HEK293 (cell line): Measurements from ENCODE around the gene PRR29.
"Not testable (repeated sequence)": the region's sequence is repeated elsewhere in the genome, so short reads cannot be mapped to it uniquely, and the experiment has no call there.

Source experiments
- CTCF ChIA-PET: fragments of 350-600 bp; formaldehyde crosslinking; extraction: SDS; loops from one replicate; lab custom pipeline; 2021; ENCODE audit warnings: antibody characterized with exemption; lab: Yijun Ruan, JAX
- POLR2A ChIA-PET: fragments of 300-600 bp; formaldehyde crosslinking; extraction: SDS; loops from one replicate; lab custom pipeline; 2020; ENCODE audit warnings: antibody characterized with exemption, inconsistent platforms; lab: Yijun Ruan, JAX
- H3K27ac ChIP-seq: fragments of 200-500 bp; sonication (Bioruptor generic); 2 replicates; pipeline ENCODE4 v1.5.1; 2014; ENCODE audit warnings: low read depth, low read length, control low read depth, inconsistent platforms; ENCODE audit errors: extremely low read depth
- H3K36me3 ChIP-seq, 2 experiments: fragments of 200-500 bp in 1 of 2; sonication (Bioruptor generic) in 1 of 2; 1 replicate in 1 of 2; 2 replicates in 1 of 2; pipeline ENCODE4 v1.5.1; 2014 to 2017; ENCODE audit warnings: inconsistent platforms in 2 of 2, low read length in 2 of 2; ENCODE audit not compliant: control insufficient read depth in 2 of 2, insufficient read depth in 1 of 2
- H3K4me1 ChIP-seq: fragments of 200-500 bp; sonication (Bioruptor generic); 2 replicates; pipeline ENCODE4 v1.5.1; 2014; ENCODE audit warnings: mild to moderate bottlenecking, low read length, inconsistent platforms; ENCODE audit not compliant: control insufficient read depth, insufficient read depth
- H3K4me3 ChIP-seq: 2 replicates; pipeline ENCODE4 v1.5.1; 2011; ENCODE audit warnings: low read depth, mild to moderate bottlenecking, control low read depth, low read length, moderate library complexity
- H3K9me3 ChIP-seq: fragments of 200-500 bp; sonication (Bioruptor generic); 2 replicates; pipeline ENCODE4 v1.5.1; 2014; ENCODE audit warnings: low read depth, low read length, inconsistent platforms; ENCODE audit not compliant: control insufficient read depth, insufficient read depth
- GLI2 ChIP-seq: fragments of 450-650 bp; formaldehyde crosslinking; IDR thresholded peaks from 2 replicates; pipeline ENCODE4; 2017; ENCODE audit warnings: missing biosample characterization, missing genetic modification characterization, low read depth, borderline replicate concordance
- MYNN ChIP-seq: fragments of 450-650 bp; formaldehyde crosslinking; IDR thresholded peaks from 2 replicates; pipeline ENCODE4 v1.5.1; 2016; ENCODE audit warnings: missing biosample characterization, missing genetic modification characterization, borderline replicate concordance
- SCRT1 ChIP-seq: fragments of 450-650 bp; formaldehyde crosslinking; IDR thresholded peaks from 2 replicates; pipeline ENCODE4 v1.5.1; 2016; ENCODE audit warnings: missing biosample characterization, missing genetic modification characterization, borderline replicate concordance
- SP3 ChIP-seq: fragments of 450-650 bp; formaldehyde crosslinking; IDR thresholded peaks from 2 replicates; pipeline ENCODE4 v1.5.1; 2016; ENCODE audit warnings: missing biosample characterization, missing genetic modification characterization
- YY1 ChIP-seq: fragments of 450-650 bp; formaldehyde crosslinking; IDR thresholded peaks from 2 replicates; pipeline ENCODE4 v1.5.1; 2018; ENCODE audit warnings: missing biosample characterization, missing genetic modification characterization
- ZBTB48 ChIP-seq: fragments of 450-650 bp; formaldehyde crosslinking; IDR thresholded peaks from 2 replicates; pipeline ENCODE4 v1.5.1; 2016; ENCODE audit warnings: missing biosample characterization, missing genetic modification characterization
- ZFP37 ChIP-seq: fragments of 450-650 bp; formaldehyde crosslinking; IDR thresholded peaks from 2 replicates; pipeline ENCODE4 v1.5.1; 2016; ENCODE audit warnings: missing biosample characterization, missing genetic modification characterization
- ZNF112 ChIP-seq: fragments of 450-650 bp; formaldehyde crosslinking; IDR thresholded peaks from 2 replicates; pipeline ENCODE4 v1.5.0; 2017; ENCODE audit warnings: missing biosample characterization, missing genetic modification characterization
- ZNF140 ChIP-seq: fragments of 450-650 bp; formaldehyde crosslinking; IDR thresholded peaks from 2 replicates; pipeline ENCODE4 v1.5.1; 2016; ENCODE audit warnings: missing biosample characterization, missing genetic modification characterization
- ZNF221 ChIP-seq: fragments of 450-650 bp; formaldehyde crosslinking; IDR thresholded peaks from 2 replicates; pipeline ENCODE4 v1.5.1; 2017; ENCODE audit warnings: missing biosample characterization, missing genetic modification characterization, borderline replicate concordance
- ZNF24 ChIP-seq: fragments of 450-650 bp; formaldehyde crosslinking; IDR thresholded peaks from 2 replicates; pipeline ENCODE4 v1.5.1; 2016; ENCODE audit warnings: missing biosample characterization, missing genetic modification characterization
- ZNF311 ChIP-seq: fragments of 450-650 bp; formaldehyde crosslinking; IDR thresholded peaks from 2 replicates; pipeline ENCODE4 v1.5.1; 2017; ENCODE audit warnings: missing biosample characterization, missing genetic modification characterization, borderline replicate concordance
- ZNF366 ChIP-seq: fragments of 450-650 bp; formaldehyde crosslinking; conservative IDR thresholded peaks from 2 replicates; pipeline ENCODE4 v1.5.1; 2016; ENCODE audit warnings: missing biosample characterization, missing genetic modification characterization
- ZNF37A ChIP-seq: fragments of 450-650 bp; IDR thresholded peaks from 2 replicates; pipeline ENCODE4 v1.5.1; 2018; ENCODE audit warnings: missing biosample characterization, missing genetic modification characterization
- ZNF398 ChIP-seq: fragments of 450-650 bp; formaldehyde crosslinking; IDR thresholded peaks from 2 replicates; pipeline ENCODE4 v1.5.1; 2017; ENCODE audit warnings: missing biosample characterization, missing genetic modification characterization
- ZNF514 ChIP-seq: fragments of 450-650 bp; formaldehyde crosslinking; IDR thresholded peaks from 2 replicates; pipeline ENCODE4 v1.5.1; 2016; ENCODE audit warnings: missing biosample characterization, missing genetic modification characterization
- ZNF521 ChIP-seq: fragments of 450-650 bp; formaldehyde crosslinking; IDR thresholded peaks from 2 replicates; pipeline ENCODE4 v1.5.1; 2017; ENCODE audit warnings: missing biosample characterization, mild to moderate bottlenecking, missing genetic modification characterization
- ZNF544 ChIP-seq: fragments of 450-650 bp; formaldehyde crosslinking; IDR thresholded peaks from 2 replicates; pipeline ENCODE4 v1.5.0; 2017; ENCODE audit warnings: missing biosample characterization, missing genetic modification characterization
- ZNF624 ChIP-seq: fragments of 450-650 bp; formaldehyde crosslinking; IDR thresholded peaks from 2 replicates; pipeline ENCODE4 v1.5.1; 2017; ENCODE audit warnings: missing biosample characterization, missing genetic modification characterization
- ZNF664 ChIP-seq: fragments of 450-650 bp; formaldehyde crosslinking; IDR thresholded peaks from 2 replicates; pipeline ENCODE4 v1.5.1; 2016; ENCODE audit warnings: missing biosample characterization, missing genetic modification characterization
- ZNF768 ChIP-seq: fragments of 450-650 bp; formaldehyde crosslinking; IDR thresholded peaks from 2 replicates; pipeline ENCODE4 v1.5.1; 2018; ENCODE audit warnings: missing biosample characterization, mild to moderate bottlenecking, missing genetic modification characterization
- ZNF792 ChIP-seq: fragments of 450-650 bp; formaldehyde crosslinking; IDR thresholded peaks from 2 replicates; pipeline ENCODE4 v1.5.1; 2016; ENCODE audit warnings: missing biosample characterization, missing genetic modification characterization
- TF ChIP-seq, protein P1 (sequence below): fragments of 450-650 bp; formaldehyde crosslinking; conservative IDR thresholded peaks from 2 replicates; pipeline ENCODE4 v1.5.1; 2016; ENCODE audit warnings: low read depth, missing biosample characterization, missing genetic modification characterization
- TF ChIP-seq, protein P2 (sequence below): fragments of 450-650 bp; formaldehyde crosslinking; IDR thresholded peaks from 2 replicates; pipeline ENCODE4 v1.5.1; 2016; ENCODE audit warnings: missing biosample characterization, missing genetic modification characterization
- TF ChIP-seq, protein P3 (sequence below): fragments of 450-650 bp; IDR thresholded peaks from 2 replicates; pipeline ENCODE4 v1.5.1; 2018; ENCODE audit warnings: missing biosample characterization, missing genetic modification characterization

PRR29 gene

GRCh38 chr17:64016231-64016784 lies 18.2 kb downstream of the PRR29 start (continued):
- TF ChIP-seq, protein P1, sequence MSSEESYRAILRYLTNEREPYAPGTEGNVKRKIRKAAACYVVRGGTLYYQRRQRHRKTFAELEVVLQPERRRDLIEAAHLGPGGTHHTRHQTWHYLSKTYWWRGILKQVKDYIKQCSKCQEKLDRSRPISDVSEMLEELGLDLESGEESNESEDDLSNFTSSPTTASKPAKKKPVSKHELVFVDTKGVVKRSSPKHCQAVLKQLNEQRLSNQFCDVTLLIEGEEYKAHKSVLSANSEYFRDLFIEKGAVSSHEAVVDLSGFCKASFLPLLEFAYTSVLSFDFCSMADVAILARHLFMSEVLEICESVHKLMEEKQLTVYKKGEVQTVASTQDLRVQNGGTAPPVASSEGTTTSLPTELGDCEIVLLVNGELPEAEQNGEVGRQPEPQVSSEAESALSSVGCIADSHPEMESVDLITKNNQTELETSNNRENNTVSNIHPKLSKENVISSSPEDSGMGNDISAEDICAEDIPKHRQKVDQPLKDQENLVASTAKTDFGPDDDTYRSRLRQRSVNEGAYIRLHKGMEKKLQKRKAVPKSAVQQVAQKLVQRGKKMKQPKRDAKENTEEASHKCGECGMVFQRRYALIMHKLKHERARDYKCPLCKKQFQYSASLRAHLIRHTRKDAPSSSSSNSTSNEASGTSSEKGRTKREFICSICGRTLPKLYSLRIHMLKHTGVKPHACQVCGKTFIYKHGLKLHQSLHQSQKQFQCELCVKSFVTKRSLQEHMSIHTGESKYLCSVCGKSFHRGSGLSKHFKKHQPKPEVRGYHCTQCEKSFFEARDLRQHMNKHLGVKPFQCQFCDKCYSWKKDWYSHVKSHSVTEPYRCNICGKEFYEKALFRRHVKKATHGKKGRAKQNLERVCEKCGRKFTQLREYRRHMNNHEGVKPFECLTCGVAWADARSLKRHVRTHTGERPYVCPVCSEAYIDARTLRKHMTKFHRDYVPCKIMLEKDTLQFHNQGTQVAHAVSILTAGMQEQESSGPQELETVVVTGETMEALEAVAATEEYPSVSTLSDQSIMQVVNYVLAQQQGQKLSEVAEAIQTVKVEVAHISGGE (tag by site-specific recombination) = no peak
- TF ChIP-seq, all 188 proteins: peak for 0

GRCh38 chr17:64016974-64017373 lies 18.8 kb downstream of the PRR29 start:
- no peaks in the 10 kb centered on the region for H3K36me3 ChIP-seq
- H3K9me3 ChIP-seq = no peaks in the 10 kb centered on the region
- no peaks in the 10 kb centered on the region for H3K4me1 ChIP-seq
- no peak for TF ChIP-seq ZNF140 (tag by site-specific recombination)
- TF ChIP-seq, protein P2, sequence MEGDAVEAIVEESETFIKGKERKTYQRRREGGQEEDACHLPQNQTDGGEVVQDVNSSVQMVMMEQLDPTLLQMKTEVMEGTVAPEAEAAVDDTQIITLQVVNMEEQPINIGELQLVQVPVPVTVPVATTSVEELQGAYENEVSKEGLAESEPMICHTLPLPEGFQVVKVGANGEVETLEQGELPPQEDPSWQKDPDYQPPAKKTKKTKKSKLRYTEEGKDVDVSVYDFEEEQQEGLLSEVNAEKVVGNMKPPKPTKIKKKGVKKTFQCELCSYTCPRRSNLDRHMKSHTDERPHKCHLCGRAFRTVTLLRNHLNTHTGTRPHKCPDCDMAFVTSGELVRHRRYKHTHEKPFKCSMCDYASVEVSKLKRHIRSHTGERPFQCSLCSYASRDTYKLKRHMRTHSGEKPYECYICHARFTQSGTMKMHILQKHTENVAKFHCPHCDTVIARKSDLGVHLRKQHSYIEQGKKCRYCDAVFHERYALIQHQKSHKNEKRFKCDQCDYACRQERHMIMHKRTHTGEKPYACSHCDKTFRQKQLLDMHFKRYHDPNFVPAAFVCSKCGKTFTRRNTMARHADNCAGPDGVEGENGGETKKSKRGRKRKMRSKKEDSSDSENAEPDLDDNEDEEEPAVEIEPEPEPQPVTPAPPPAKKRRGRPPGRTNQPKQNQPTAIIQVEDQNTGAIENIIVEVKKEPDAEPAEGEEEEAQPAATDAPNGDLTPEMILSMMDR (tag by site-specific recombination) = no peak
- TF ChIP-seq ZFP37 = no peak
- TF ChIP-seq ZNF37A = no peak
- no peak for TF ChIP-seq ZNF544 (tag by site-specific recombination)
- TF ChIP-seq ZNF514 = no peak
- TF ChIP-seq ZNF792 = no peak
- no peak for TF ChIP-seq ZNF24
- TF ChIP-seq ZNF112 (tag by site-specific recombination) = no peak
- no peak overlapping the region for H3K27ac ChIP-seq
- H3K4me3 ChIP-seq = no peak overlapping the region
- ChIA-PET POLR2A (no interaction called here), CTCF (interaction anchor here (0.6 to 2.1 kb wide), 13 partner anchors 9 to 407 kb away, joined by 3 to 18 read pairs (median 4); partner anchors contain the start of gene CSHL1)

- POLR2A ChIA-PET = interaction anchor here (1.2 kb wide), 1 partner anchor 128 kb away, joined by 7 read pairs; no protein-coding TSS in a partner anchor
Measured at GRCh38 chr17:64017381-64017980, 19.3 kb downstream of the PRR29 start.

GRCh38 chr17:64019551-64019961 lies 21.4 kb downstream of the PRR29 start:
- H3K9me3 ChIP-seq, H3K4me1 ChIP-seq, H3K4me3 ChIP-seq, H3K27ac ChIP-seq, H3K36me3 ChIP-seq: not testable (repeated sequence)
- POLR2A ChIA-PET = interaction anchor here (1.2 kb wide), 1 partner anchor 10 kb away, joined by 5 read pairs; no protein-coding TSS in a partner anchor
- CTCF ChIA-PET = interaction anchor here (0.6 to 1.6 kb wide), 4 partner anchors 9 to 113 kb away, joined by 3 to 5 read pairs (median 3); partner anchors contain the start of gene CSHL1

More at GRCh38 chr17:64017381-64017980, 19.3 kb downstream of the PRR29 start:
- no peak for TF ChIP-seq ZNF624
- TF ChIP-seq ZNF544 (tag by site-specific recombination) = no peak
- no peak for TF ChIP-seq ZNF792
- no peak for TF ChIP-seq ZNF221 (tag by site-specific recombination)
- TF ChIP-seq ZNF398 (tag by site-specific recombination) = no peak
- TF ChIP-seq ZNF521 (tag by site-specific recombination) = no peak
- TF ChIP-seq, protein P3, sequence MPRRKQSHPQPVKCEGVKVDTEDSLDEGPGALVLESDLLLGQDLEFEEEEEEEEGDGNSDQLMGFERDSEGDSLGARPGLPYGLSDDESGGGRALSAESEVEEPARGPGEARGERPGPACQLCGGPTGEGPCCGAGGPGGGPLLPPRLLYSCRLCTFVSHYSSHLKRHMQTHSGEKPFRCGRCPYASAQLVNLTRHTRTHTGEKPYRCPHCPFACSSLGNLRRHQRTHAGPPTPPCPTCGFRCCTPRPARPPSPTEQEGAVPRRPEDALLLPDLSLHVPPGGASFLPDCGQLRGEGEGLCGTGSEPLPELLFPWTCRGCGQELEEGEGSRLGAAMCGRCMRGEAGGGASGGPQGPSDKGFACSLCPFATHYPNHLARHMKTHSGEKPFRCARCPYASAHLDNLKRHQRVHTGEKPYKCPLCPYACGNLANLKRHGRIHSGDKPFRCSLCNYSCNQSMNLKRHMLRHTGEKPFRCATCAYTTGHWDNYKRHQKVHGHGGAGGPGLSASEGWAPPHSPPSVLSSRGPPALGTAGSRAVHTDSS = no peak
- no peak for TF ChIP-seq ZNF664 (tag by site-specific recombination)
- no peak for TF ChIP-seq YY1 (tag by site-specific recombination)
- no peak for TF ChIP-seq SCRT1 (tag by site-specific recombination)
- no peak for TF ChIP-seq GLI2
- TF ChIP-seq ZNF311 (tag by site-specific recombination) = no peak
- TF ChIP-seq ZNF768 (tag by site-specific recombination) = no peak
- no peak for TF ChIP-seq ZBTB48 (tag by site-specific recombination)
- no peak for TF ChIP-seq SP3
- no peak for TF ChIP-seq ZNF366 (tag by site-specific recombination)
- no peak for TF ChIP-seq MYNN
- TF ChIP-seq, all 188 proteins: peak for 0
- Histone ChIP-seq H3K36me3 (no peaks in the 10 kb centered on the region), H3K4me1 (no peaks in the 10 kb centered on the region), H3K4me3 (no peak overlapping the region), H3K9me3 (no peaks in the 10 kb centered on the region), H3K27ac (no peak overlapping the region)
- CTCF ChIA-PET = interaction anchor here (0.6 to 2.1 kb wide), 10 partner anchors 8 to 406 kb away, joined by 3 to 18 read pairs (median 4); no protein-coding TSS in a partner anchor
